Measurements from ENCODE around the gene OGDH. TPM values are rescaled to one million over a fixed set of nuclear protein-coding genes. Genes with fewer than 3 reads are reported as not detected.

OGDH gene
- total and polyA plus RNA-seq, 2 of the 13 experiments (the other 11 are each of a cell fraction or from before 2014, with no cell fraction given), result 17.4 to 25.4 TPM

DNA sequence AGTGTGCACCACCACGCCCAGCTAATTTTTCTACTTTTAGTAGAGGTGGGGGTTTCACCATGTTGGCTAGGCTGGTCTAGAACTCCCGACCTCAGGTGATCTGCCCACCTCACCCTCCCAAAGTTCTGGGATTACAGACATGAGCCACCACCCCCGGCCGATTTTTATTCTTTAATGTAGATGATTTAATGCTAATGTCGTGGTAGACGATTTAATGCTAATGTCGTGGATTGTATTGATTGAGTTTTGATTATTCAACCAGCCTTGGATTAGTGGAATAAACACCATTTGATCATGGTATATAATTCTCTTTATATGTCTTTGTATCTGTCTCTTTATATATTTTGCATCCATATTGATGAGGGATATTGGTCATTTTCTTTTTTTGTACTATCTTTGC, 52.6 kb downstream of the OGDH start (continued):
- TF ChIP-seq REPIN1 (CRISPR knock-in tag; IDR thresholded peaks at IDR 0.05; ENCODE audit: borderline replicate concordance, low read depth) (no peak), FOSL1 (CRISPR knock-in tag; IDR thresholded peaks at IDR 0.05; ENCODE audit: borderline replicate concordance) (no peak)

GRCh38 chr7:44661233-44661632, 54.8 kb downstream of the OGDH start:
- 96% methylated on average over 2 of the region's 2 CpGs for WGBS (ENCODE audit: low lambda C conversion rate)
- H3K27me3 ChIP-seq (ENCODE audit: control insufficient read depth in 1 of 2, insufficient read depth in 2 of 2, low read length in 2 of 2), result no peaks in the 10 kb centered on the region
- no peaks in the 10 kb centered on the region for H4K20me1 ChIP-seq (ENCODE audit: insufficient read depth, low read length)
- TF ChIP-seq, protein P1, sequence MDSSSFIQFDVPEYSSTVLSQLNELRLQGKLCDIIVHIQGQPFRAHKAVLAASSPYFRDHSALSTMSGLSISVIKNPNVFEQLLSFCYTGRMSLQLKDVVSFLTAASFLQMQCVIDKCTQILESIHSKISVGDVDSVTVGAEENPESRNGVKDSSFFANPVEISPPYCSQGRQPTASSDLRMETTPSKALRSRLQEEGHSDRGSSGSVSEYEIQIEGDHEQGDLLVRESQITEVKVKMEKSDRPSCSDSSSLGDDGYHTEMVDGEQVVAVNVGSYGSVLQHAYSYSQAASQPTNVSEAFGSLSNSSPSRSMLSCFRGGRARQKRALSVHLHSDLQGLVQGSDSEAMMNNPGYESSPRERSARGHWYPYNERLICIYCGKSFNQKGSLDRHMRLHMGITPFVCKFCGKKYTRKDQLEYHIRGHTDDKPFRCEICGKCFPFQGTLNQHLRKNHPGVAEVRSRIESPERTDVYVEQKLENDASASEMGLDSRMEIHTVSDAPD (CRISPR knock-in tag; IDR thresholded peaks at IDR 0.05), result no peak
- TF ChIP-seq ISL2 (CRISPR knock-in tag; IDR thresholded peaks at IDR 0.05), result no peak
- no peak for TF ChIP-seq ZEB1 (IDR thresholded peaks at IDR 0.05; ENCODE audit: insufficient replicate concordance, low read depth)
- TF ChIP-seq KLF12 (CRISPR knock-in tag; IDR thresholded peaks at IDR 0.05; ENCODE audit: borderline replicate concordance), result no peak
- no peak for TF ChIP-seq NR3C1 (CRISPR knock-in tag; IDR thresholded peaks at IDR 0.05)
- TF ChIP-seq ESRRA (CRISPR knock-in tag; IDR thresholded peaks at IDR 0.05; ENCODE audit: low read depth), result no peak
- no peak for TF ChIP-seq AGO1 (IDR thresholded peaks at IDR 0.05; ENCODE audit: low read depth, low read length, poor library complexity, severe bottlenecking)
- TF ChIP-seq, protein P2, sequence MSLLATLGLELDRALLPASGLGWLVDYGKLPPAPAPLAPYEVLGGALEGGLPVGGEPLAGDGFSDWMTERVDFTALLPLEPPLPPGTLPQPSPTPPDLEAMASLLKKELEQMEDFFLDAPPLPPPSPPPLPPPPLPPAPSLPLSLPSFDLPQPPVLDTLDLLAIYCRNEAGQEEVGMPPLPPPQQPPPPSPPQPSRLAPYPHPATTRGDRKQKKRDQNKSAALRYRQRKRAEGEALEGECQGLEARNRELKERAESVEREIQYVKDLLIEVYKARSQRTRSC (CRISPR knock-in tag; IDR thresholded peaks at IDR 0.05; ENCODE audit: low read depth), result no peak
- ATAC-seq (no peak), FAIRE-seq (no peak), DNase-seq (ENCODE audit: low spot score) (no peak)
- no peak overlapping the region for H2AFZ ChIP-seq (ENCODE audit: low read length)
- no peak overlapping the region for H3K9ac ChIP-seq (ENCODE audit: insufficient read depth, low read depth, low read length)
- peaks cover 6% of the 10 kb centered on the region; the same call in 1 of the 2 replicates for H3K9me3 ChIP-seq (ENCODE audit: low read length)
- in situ Hi-C loops (cut with HindIII; ENCODE audit: extremely low pct_ligation_motif_present, low pct_unique_long_range_greater_than_20kb) (no loop called here), intact Hi-C loops (cut with micrococcal nuclease; ENCODE audit: unreplicated experiment) (no loop called here)
- CTCF ChIA-PET (ENCODE audit: low intra/inter-chr PET ratio, low total read pairs), result no interaction called here
- no peak overlapping the region for H3K4me3 ChIP-seq (replicated peaks in 1 of 3; ENCODE audit: insufficient read depth in 1 of 3, low read depth in 2 of 3, low read length in 3 of 3)
- peaks cover 11% of the 10 kb centered on the region; the same call in 1 of the 2 replicates for H3K4me1 ChIP-seq (ENCODE audit: insufficient read depth, low read length)
- H3K79me2 ChIP-seq (ENCODE audit: insufficient read depth, low read length), result no peaks in the 10 kb centered on the region
- BruUV-seq (replicated peaks), result no TSS peak
- no peak overlapping the region for H3K27ac ChIP-seq (ENCODE audit: extremely low read length, insufficient read depth, low read length)
- POLR2A ChIA-PET, result no interaction called here
- no peak overlapping the region for H3K4me2 ChIP-seq (ENCODE audit: low read depth, low read length)
- peaks cover 0 to 13% of the 10 kb centered on the region in 2 experiments; a peak in 2 of 5 replicates for H3K36me3 ChIP-seq (replicated peaks in 1 of 2; ENCODE audit: control insufficient read depth in 1 of 2, insufficient read depth in 2 of 2, low read length in 2 of 2)
